Transverse colon (tissue), 4 donors: ENCODE measurements around the gene SLFN14. TPM values are rescaled to one million over a fixed set of nuclear protein-coding genes. Genes with fewer than 3 reads are reported as not detected.
A peak's percentile ranks its signal among the peaks of the same experiment; 100 is the strongest.
"Not testable (repeated sequence)": the region's sequence is repeated elsewhere in the genome, so short reads cannot be mapped to it uniquely, and the experiment has no call there.

ENCODE experiments used
- DNase-seq: peaks from one replicate; pipeline ENCODE4 v3.0.0-alpha.2; 2019
- H3K27ac ChIP-seq, 4 donors: fragments of 200-600 bp; sonication (generic); 2 replicates each; pipeline ENCODE4 v1.5.1; 2016 to 2018; ENCODE audit warnings: inconsistent platforms in 4 of 4
- H3K27me3 ChIP-seq: fragments of 200-600 bp; sonication (generic); 2 replicates; pipeline ENCODE4 v1.5.1; 2017; ENCODE audit warnings: inconsistent platforms
- H3K36me3 ChIP-seq, 4 donors: fragments of 200-600 bp; sonication (generic); 2 replicates each; pipeline ENCODE4 v1.5.1; 2017 to 2019; ENCODE audit warnings: inconsistent platforms in 4 of 4
- H3K4me1 ChIP-seq, 4 donors: fragments of 200-600 bp; sonication (generic); 2 replicates each; pipeline ENCODE4 v1.5.1; 2017 to 2020; ENCODE audit warnings: inconsistent platforms in 4 of 4
- H3K4me3 ChIP-seq, 4 donors: fragments of 200-600 bp; sonication (generic); 1 replicate in 1 of 4; 2 replicates in 3 of 4; pipeline versions ENCODE4 v1.5.1 to v1.6.1; 2017 to 2019; ENCODE audit warnings: inconsistent platforms in 4 of 4
- H3K9me3 ChIP-seq, 2 donors: fragments of 200-600 bp; sonication (generic); 2 replicates each; pipeline ENCODE4 v1.5.1; 2017 to 2019; ENCODE audit warnings: inconsistent platforms in 2 of 2
- EP300 ChIP-seq: sonication (generic); formaldehyde crosslinking; IDR thresholded peaks from one replicate; pipeline ENCODE4 v1.6.1; 2017; ENCODE audit warnings: antibody characterized with exemption, low read depth
- POLR2A ChIP-seq: fragments of 450-650 bp; IDR thresholded peaks from one replicate; pipeline ENCODE4 v1.6.1; 2016; ENCODE audit warnings: antibody characterized with exemption, mild to moderate bottlenecking, moderate library complexity
- POLR2AphosphoS5 ChIP-seq, 3 donors: sonication (generic); formaldehyde crosslinking; IDR thresholded peaks; one replicate each; pipeline ENCODE4 v1.6.1; 2016; ENCODE audit warnings: antibody characterized with exemption in 3 of 3
- WGBS, 2 donors: methylation state at CpG; one replicate each; pipeline ENCODE4 v1.1.5; 2018; ENCODE audit warnings: low coverage in 1 of 2; 5-methylcytosine and 5-hydroxymethylcytosine counted together
- in situ Hi-C, 4 donors: fragments of 200-750 bp; cut with MboI; loops; one replicate each; pipeline versions ENCODE4 v1.15.0 to v1.15.1; 2017; ENCODE audit warnings: low sequenced_read_pairs in 3 of 4, low pct_ligation_motif_present in 1 of 4, low pct_unique_long_range_greater_than_20kb in 1 of 4
- intact Hi-C: fragments of 100-400 bp; cut with DNase I; formaldehyde crosslinking; loops from one replicate; pipeline ENCODE4 v1.15.1; 2023; ENCODE audit warnings: low total_unique reads
- total RNA-seq, 4 donors: library from RNA; depleted of rRNA; stranded (reverse); fragments of >200 nt; gene quantifications; one replicate each; pipeline ENCODE4 v1.1.0, GENCODE V29; 2016
- TF ChIP-seq, protein P1 (sequence below), 5 experiments: fragments of 200-600 bp in 3 of 5; fragments of 450-650 bp in 2 of 5; sonication (generic) in 3 of 5; IDR thresholded peaks; 1 replicate in 2 of 5; 2 replicates in 3 of 5; pipeline ENCODE4 v1.5.1; 2016 to 2017; ENCODE audit warnings: antibody characterized with exemption in 5 of 5, inconsistent platforms in 3 of 5, mild to moderate bottlenecking in 2 of 5, moderate library complexity in 1 of 5

Gene SLFN14
- total RNA-seq, 4 donors from 2014 or later = not detected

GRCh38 chr17:35539659-35540026 lies 21.0 kb downstream of the SLFN14 start:
- 48 to 56% methylated on average over 5 of the region's 5 CpGs for WGBS, 2 donors
- Histone ChIP-seq H3K27ac (peak overlapping the region in 2 of 4 donors; percentile 77 to 79), H3K27me3 (no peaks in the 10 kb centered on the region), H3K4me3 (peak overlapping the region in 1 of 4 donors; percentile 6), H3K9me3 (no peaks in the 10 kb centered on the region), H3K36me3 (no peaks in the 10 kb centered on the region), H3K4me1 (peaks cover 0 to 36% (median 6%) of the 10 kb centered on the region in 4 donors)
- intact Hi-C loops = loop anchor here (10.0 kb wide), 1 partner anchor 365 kb away; no protein-coding TSS in a partner anchor
- in situ Hi-C loops = loop anchor here (5.0 to 25.0 kb wide), 7 partner anchors 225 to 1127 kb away; no protein-coding TSS in a partner anchor
- TF ChIP-seq, protein P1, sequence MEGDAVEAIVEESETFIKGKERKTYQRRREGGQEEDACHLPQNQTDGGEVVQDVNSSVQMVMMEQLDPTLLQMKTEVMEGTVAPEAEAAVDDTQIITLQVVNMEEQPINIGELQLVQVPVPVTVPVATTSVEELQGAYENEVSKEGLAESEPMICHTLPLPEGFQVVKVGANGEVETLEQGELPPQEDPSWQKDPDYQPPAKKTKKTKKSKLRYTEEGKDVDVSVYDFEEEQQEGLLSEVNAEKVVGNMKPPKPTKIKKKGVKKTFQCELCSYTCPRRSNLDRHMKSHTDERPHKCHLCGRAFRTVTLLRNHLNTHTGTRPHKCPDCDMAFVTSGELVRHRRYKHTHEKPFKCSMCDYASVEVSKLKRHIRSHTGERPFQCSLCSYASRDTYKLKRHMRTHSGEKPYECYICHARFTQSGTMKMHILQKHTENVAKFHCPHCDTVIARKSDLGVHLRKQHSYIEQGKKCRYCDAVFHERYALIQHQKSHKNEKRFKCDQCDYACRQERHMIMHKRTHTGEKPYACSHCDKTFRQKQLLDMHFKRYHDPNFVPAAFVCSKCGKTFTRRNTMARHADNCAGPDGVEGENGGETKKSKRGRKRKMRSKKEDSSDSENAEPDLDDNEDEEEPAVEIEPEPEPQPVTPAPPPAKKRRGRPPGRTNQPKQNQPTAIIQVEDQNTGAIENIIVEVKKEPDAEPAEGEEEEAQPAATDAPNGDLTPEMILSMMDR (IDR thresholded peaks at IDR 0.05) = peak in 1 of 5 experiments; percentile 2
- TF ChIP-seq POLR2AphosphoS5 (IDR thresholded peaks at IDR 0.05) = no peak
- no peak for DNase-seq

DNA sequence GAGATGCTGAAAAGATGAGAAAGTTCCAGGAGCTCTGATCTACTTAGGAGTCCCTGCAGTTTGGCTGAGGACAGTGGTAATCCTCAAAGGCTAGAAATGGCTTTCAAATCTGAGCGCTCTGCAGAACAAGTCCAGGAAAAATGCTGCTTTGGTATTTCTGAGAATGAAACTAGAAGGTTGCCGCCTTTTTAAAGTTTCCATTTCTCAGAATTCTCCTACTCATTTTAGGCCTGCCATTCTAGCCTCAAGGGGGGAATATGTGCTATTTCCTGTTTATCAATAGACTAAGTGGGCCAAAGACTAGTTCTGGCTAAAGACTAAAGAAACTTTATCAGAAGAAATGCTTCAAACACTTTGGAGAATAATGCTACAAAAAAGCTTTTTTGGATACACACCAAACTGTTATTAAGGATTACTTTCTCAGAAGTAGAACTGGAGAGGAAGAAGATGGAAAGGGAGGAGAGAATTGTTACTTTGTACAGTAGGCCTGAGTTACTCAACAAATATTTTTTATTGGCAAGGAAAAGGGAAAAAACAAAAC lies 22.9 kb downstream of the SLFN14 start, which contains the start of gene SLFN12L:
Gene SLFN12L (minus strand): TSS at position 78 of the 541 bp plus-strand sequence. CDS start 15,314 bp downstream, outside the sequence.
- WGBS, 2 donors = 25 to 56% methylated on average over 1 to 2 of the region's 2 CpGs
- in situ Hi-C loops = loop anchor here (5.0 to 25.0 kb wide), 7 partner anchors 223 to 1125 kb away; no protein-coding TSS in a partner anchor
- Histone ChIP-seq H3K27ac (peak within 1 kb of the TSS; percentile 46 to 72 (median 56)), H3K27me3 (no peaks in the 10 kb centered on the region), H3K4me1 (peaks cover 0 to 36% (median 6%) of the 10 kb centered on the region in 4 donors), H3K4me3 (peak within 1 kb of the TSS in 1 of 4 donors; percentile 20), H3K9me3 (no peaks in the 10 kb centered on the region), H3K36me3 (no peaks in the 10 kb centered on the region)
- no peak for DNase-seq
- TF ChIP-seq, protein P1 (IDR thresholded peaks at IDR 0.05) = no peak
- no peak for TF ChIP-seq POLR2A
- TF ChIP-seq EP300 = no peak
- no peak for TF ChIP-seq POLR2AphosphoS5 (IDR thresholded peaks at IDR 0.05)
- intact Hi-C loops = loop anchor here (10.0 kb wide), 1 partner anchor 363 kb away; no protein-coding TSS in a partner anchor

DNA sequence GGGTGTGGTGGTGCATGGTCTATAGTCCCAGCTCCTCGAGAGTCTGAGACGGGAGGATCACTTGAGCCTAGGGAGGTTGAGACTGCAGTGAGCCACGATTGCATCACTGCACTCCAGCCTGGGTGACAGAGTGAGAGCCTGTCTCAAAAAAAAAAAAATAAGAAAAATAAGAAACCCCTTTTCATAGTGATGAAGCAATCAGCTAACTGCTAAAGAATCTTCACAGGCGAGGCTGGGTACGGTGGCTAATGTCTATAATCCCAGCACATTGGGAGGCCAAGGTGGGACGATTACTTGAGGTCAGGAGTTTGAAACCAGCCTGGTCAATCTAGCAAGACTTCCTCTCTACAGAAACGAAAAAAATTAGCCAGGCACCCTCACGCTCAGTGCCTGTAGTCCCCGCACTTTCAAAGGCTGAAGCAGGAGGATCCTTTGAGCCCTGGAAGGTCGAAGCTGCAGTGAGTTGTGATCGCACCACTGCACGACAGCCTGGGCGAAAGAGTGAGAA lies 23.9 kb downstream of the SLFN14 start:
- peaks cover 0 to 34% (median 6%) of the 10 kb centered on the region in 4 donors for H3K4me1 ChIP-seq
- 59 to 67% methylated on average over 11 to 13 of the region's 13 CpGs for WGBS, 2 donors
- peak overlapping the region in 1 of 4 donors; percentile 20 for H3K4me3 ChIP-seq
- no peaks in the 10 kb centered on the region for H3K36me3 ChIP-seq
- peak overlapping the region; percentile 46 to 72 (median 56) for H3K27ac ChIP-seq
- in situ Hi-C loops = loop anchor here (5.0 to 25.0 kb wide), 7 partner anchors 222 to 1124 kb away; no protein-coding TSS in a partner anchor
- DNase-seq = no peak
- no peak for TF ChIP-seq POLR2A
- TF ChIP-seq EP300 = no peak
- TF ChIP-seq, protein P1 (IDR thresholded peaks at IDR 0.05) = no peak
- TF ChIP-seq POLR2AphosphoS5 (IDR thresholded peaks at IDR 0.05) = no peak
- no peaks in the 10 kb centered on the region for H3K9me3 ChIP-seq
- intact Hi-C loops = loop anchor here (10.0 kb wide), 1 partner anchor 362 kb away; no protein-coding TSS in a partner anchor
- no peaks in the 10 kb centered on the region for H3K27me3 ChIP-seq

GRCh38 chr17:35535406-35535805 lies 25.2 kb downstream of the SLFN14 start:
- peak overlapping the region in 2 of 4 donors; percentile 6 to 18 for H3K4me3 ChIP-seq
- H3K27me3 ChIP-seq, H3K36me3 ChIP-seq, DNase-seq, H3K9me3 ChIP-seq: not testable (repeated sequence)
- peaks cover 0 to 21% (median 4%) of the 10 kb centered on the region in 4 donors for H3K4me1 ChIP-seq
- WGBS, 2 donors = 81% methylated on average over 9 of the region's 9 CpGs; no CpG with 5 or more reads in 1 of the 2 donors
- in situ Hi-C loops (loop anchor here (5.0 to 25.0 kb wide), 7 partner anchors 221 to 1123 kb away; no protein-coding TSS in a partner anchor), intact Hi-C loops (loop anchor here (2.0 to 10.0 kb wide), 2 partner anchors 223 to 361 kb away; no protein-coding TSS in a partner anchor)
- H3K27ac ChIP-seq = peak overlapping the region in 2 of 4 donors; percentile 12 to 72
